Activated T-helper 17 cell treated with anti-CD3 and anti-CD28 coated beads, Interleukin-2, amount 50 U/mL, for 72 hours (primary cell): ENCODE data around the gene FAM3D. TPM values are rescaled to one million over a fixed set of nuclear protein-coding genes. Genes with fewer than 3 reads are reported as not detected.

ENCODE experiments used
- ATAC-seq: fragments of 150-1000 bp; cut with Tn5 transposase; replicated peaks from 2 replicates; pipeline ENCODE4 v1.10.0; 2021; ENCODE audit warnings: mild to moderate bottlenecking, moderate library complexity
- H3K27ac Mint-ChIP-seq: one replicate; pipeline ENCODE4 v1.8.0; 2022; ENCODE audit warnings: mixed read lengths
- H3K27me3 Mint-ChIP-seq: one replicate; pipeline ENCODE4 v1.8.0; 2022; ENCODE audit warnings: mixed read lengths
- H3K36me3 Mint-ChIP-seq: one replicate; pipeline ENCODE4 v1.8.0; 2022; ENCODE audit warnings: low read depth, mild to moderate bottlenecking, mixed read lengths
- H3K4me1 Mint-ChIP-seq: one replicate; pipeline ENCODE4 v1.8.0; 2022; ENCODE audit warnings: mixed read lengths
- H3K4me3 Mint-ChIP-seq: one replicate; pipeline ENCODE4 v1.8.0; 2022; ENCODE audit warnings: mild to moderate bottlenecking, mixed read lengths
- H3K9me3 Mint-ChIP-seq: one replicate; pipeline ENCODE4 v1.8.0; 2022; ENCODE audit warnings: mixed read lengths
- total RNA-seq, 2 donors: library from RNA; stranded (reverse); gene quantifications; one replicate each; pipeline ENCODE4 v1.2.3, GENCODE V29; 2022

FAM3D gene
- total RNA-seq, 2 donors from 2014 or later: not detected

DNA sequence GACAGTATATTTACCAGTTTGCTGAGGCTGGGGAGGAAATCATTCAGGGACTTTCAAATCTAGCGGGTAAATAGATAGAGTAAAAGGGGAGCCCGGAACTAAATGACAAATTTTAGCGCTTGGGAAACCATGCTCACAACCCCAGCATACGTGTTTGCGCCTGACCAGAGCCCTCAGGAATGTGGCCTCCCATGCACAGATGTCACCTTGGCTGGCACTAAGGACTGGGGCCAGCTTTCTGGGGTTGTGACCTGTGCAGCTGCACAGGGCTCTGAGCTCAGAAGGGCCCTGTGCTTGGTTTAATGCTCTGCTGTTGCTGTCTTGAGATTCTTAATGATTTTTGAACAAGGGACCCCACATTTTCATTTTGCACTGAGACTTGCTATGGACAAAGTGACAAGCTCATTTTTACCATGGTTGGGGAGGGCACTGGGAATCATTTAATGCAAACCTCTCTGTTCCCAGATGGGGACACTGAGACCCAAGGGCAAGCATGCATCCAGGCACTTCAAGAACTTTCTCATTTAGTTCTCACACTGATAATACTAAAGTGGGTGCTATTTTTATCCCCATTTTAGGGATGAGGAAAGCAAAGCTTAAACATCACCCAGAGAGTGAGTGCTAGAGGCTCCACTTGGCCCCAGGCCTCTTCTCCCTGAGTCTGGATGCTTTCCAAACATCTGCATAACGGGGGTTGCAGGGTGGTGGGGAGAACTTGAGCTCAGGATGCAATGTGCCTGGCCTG, 45.3 kb downstream of the FAM3D start:
- Mint-ChIP-seq H3K27ac (no peak overlapping the region), H3K27me3 (no peaks in the 10 kb centered on the region), H3K4me1 (peaks cover 5% of the 10 kb centered on the region), H3K36me3 (no peaks in the 10 kb centered on the region), H3K9me3 (no peaks in the 10 kb centered on the region), H3K4me3 (no peak overlapping the region)
- no peak for ATAC-seq

- Mint-ChIP-seq H3K4me3 (no peak overlapping the region), H3K27ac (no peak overlapping the region), H3K36me3 (no peaks in the 10 kb centered on the region), H3K9me3 (no peaks in the 10 kb centered on the region), H3K27me3 (peaks cover under 1% of the 10 kb centered on the region), H3K4me1 (peaks cover 2% of the 10 kb centered on the region)
- no peak for ATAC-seq
These were observed 46.2 kb downstream of the FAM3D start for GRCh38 chr3:58620421-58620820.

DNA sequence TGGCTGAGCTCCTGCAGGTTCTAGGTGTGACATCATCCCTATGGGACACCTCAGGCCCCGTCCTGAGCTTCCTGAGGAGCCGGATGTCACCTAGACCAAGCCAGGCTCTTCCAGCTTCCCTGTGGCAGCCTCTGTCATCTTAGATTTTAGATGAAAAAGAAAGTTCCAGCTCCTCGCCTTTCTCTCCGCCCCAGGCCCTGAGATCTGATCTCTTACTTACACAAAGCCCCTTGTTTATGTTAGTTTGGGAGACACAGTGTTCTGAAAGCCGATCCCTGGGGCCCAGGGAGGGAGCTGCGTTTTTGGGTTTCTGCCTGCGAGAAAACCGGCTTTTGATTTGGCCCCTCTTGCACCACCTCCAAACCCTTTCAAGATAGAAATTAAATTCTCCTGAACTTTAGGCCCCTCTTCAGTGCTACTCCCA, 49.2 kb downstream of the FAM3D start:
- Mint-ChIP-seq H3K9me3 (no peaks in the 10 kb centered on the region), H3K4me3 (no peak overlapping the region), H3K4me1 (no peaks in the 10 kb centered on the region), H3K27ac (no peak overlapping the region), H3K36me3 (no peaks in the 10 kb centered on the region), H3K27me3 (peaks cover 4% of the 10 kb centered on the region)
- no peak for ATAC-seq

DNA sequence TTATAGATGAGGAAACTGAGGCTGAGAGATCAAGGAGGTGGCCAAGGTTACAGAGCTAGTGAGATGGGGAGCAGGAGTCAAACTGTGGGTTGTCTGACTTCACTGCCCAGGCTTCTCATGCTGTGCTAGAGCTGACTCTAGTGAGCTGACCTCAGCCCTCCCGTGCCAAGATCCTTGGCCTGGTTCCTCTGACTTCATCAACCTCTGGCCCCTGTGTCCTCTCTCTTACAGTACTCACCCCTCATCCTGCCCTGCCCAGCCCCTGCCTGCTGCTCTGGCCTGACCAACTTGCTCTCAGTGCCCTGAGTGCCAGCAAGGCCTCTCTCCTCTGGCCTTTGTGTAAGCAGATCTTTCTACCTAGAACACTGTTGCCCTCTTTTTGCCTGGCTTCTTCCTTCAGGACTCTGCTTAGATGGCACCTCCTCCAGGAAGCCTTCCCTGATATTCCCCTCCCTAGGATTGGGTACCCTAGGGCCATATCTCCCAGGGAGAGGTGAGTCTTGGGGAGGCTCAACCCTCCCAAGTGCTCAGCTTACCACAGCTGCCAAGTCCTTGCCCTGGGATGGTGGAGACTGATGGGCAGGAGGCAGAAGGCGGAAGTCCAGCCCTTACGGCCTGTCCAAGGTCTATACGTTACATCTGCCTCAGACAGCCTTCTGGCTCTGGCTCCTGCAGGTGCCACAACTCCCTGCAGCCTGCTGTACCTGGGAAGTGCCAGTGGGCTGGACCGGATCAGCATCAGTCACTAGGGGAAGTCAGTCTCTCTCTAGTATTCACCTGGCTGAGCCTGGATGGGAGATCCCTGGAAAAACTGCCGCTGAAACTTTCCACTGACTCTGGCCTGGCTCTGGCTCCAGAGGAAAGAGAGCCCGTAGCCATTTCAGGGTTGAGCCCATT, 53.1 kb downstream of the FAM3D start:
- no peak for ATAC-seq

GRCh38 chr3:58612830-58613229, 53.7 kb downstream of the FAM3D start:
- Mint-ChIP-seq H3K27me3 (peaks cover 14% of the 10 kb centered on the region), H3K36me3 (no peaks in the 10 kb centered on the region), H3K27ac (no peak overlapping the region), H3K4me1 (no peaks in the 10 kb centered on the region), H3K4me3 (no peak overlapping the region), H3K9me3 (no peaks in the 10 kb centered on the region)
- no peak for ATAC-seq

More for the DNA sequence above, 53.1 kb downstream of the FAM3D start:
- H3K36me3 Mint-ChIP-seq: no peaks in the 10 kb centered on the region
- peaks cover 14% of the 10 kb centered on the region for H3K27me3 Mint-ChIP-seq
- H3K9me3 Mint-ChIP-seq: no peaks in the 10 kb centered on the region
- H3K4me3 Mint-ChIP-seq: no peak overlapping the region
- no peaks in the 10 kb centered on the region for H3K4me1 Mint-ChIP-seq
- H3K27ac Mint-ChIP-seq: no peak overlapping the region

DNA sequence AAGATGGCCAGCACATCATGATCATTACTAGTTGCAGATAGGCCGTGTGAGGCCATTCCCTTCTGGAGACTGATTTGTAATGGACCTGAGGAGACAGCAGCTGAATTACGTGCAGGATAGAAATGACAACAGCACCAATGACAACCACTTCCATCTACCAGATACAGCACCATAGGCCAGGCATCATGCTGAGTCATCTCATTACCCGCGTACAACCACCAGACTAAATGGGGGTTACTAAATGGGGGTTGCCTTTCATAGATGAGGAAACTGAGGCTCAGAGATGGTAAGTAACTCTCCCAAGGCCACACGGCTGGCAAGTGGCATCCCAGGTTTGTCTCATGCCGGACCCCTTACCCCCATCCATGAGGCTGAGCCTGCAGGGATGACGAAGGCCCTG, 56.6 kb downstream of the FAM3D start:
- Mint-ChIP-seq H3K4me1 (no peaks in the 10 kb centered on the region), H3K4me3 (no peak overlapping the region), H3K27ac (no peak overlapping the region), H3K36me3 (no peaks in the 10 kb centered on the region), H3K9me3 (no peaks in the 10 kb centered on the region), H3K27me3 (peaks cover 14% of the 10 kb centered on the region)
- ATAC-seq: peak; percentile 54

DNA sequence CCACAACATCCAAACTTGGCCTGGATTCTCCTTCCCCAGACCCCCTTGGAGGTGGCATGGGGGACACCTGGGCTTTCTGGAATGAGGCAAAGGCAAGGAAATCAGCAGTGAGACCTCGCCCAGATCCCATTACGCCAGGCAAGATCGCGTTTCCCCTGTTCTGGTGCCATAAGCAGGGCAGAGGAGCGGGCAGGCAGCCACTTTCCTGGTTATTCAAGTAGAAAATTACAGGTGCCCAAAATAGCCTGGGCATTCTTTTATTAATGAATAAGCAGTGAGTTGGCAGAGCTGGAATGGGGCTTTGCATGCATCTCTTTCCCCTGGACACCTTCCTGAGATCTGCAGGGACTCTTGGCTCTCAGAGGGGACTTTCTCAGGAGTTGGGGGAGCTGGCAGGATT, 57.9 kb downstream of the FAM3D start:
- H3K4me3 Mint-ChIP-seq: no peak overlapping the region
- no peak for ATAC-seq
- H3K36me3 Mint-ChIP-seq: no peaks in the 10 kb centered on the region
- H3K4me1 Mint-ChIP-seq: no peaks in the 10 kb centered on the region
- H3K27ac Mint-ChIP-seq: no peak overlapping the region
- peaks cover 19% of the 10 kb centered on the region for H3K27me3 Mint-ChIP-seq
- H3K9me3 Mint-ChIP-seq: no peaks in the 10 kb centered on the region

DNA sequence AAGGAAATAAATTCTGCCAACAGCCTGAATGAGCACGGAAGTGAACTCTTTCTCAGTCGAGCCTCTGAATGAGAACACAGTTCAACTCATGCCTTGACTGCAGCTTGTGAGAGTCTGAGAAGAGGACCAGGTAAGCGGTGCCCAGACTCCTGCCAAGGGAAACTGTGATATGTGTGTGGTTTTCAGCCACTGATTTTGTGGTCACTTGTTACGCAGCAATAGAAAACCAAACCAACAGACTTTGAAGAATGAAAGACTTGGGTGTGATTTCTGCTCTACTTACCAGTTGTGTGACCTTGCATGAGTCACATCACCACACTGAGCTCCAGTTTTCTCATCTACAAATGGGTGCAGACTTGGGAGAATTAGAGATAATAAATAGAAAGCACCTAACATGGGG, 58.8 kb downstream of the FAM3D start:
- no peaks in the 10 kb centered on the region for H3K36me3 Mint-ChIP-seq

GRCh38 chr3:58606693-58607092, 59.9 kb downstream of the FAM3D start:
- H3K4me1 Mint-ChIP-seq: no peaks in the 10 kb centered on the region
- no peak for ATAC-seq
- no peak overlapping the region for H3K27ac Mint-ChIP-seq
- H3K4me3 Mint-ChIP-seq: no peak overlapping the region
- H3K36me3 Mint-ChIP-seq: no peaks in the 10 kb centered on the region
- H3K9me3 Mint-ChIP-seq: no peaks in the 10 kb centered on the region
- peaks cover 23% of the 10 kb centered on the region for H3K27me3 Mint-ChIP-seq

More for the DNA sequence above, 58.8 kb downstream of the FAM3D start:
- H3K27ac Mint-ChIP-seq: no peak overlapping the region
- H3K9me3 Mint-ChIP-seq: no peaks in the 10 kb centered on the region
- peak; percentile 79 for ATAC-seq
- H3K4me1 Mint-ChIP-seq: no peaks in the 10 kb centered on the region
- peaks cover 23% of the 10 kb centered on the region for H3K27me3 Mint-ChIP-seq
- no peak overlapping the region for H3K4me3 Mint-ChIP-seq

DNA sequence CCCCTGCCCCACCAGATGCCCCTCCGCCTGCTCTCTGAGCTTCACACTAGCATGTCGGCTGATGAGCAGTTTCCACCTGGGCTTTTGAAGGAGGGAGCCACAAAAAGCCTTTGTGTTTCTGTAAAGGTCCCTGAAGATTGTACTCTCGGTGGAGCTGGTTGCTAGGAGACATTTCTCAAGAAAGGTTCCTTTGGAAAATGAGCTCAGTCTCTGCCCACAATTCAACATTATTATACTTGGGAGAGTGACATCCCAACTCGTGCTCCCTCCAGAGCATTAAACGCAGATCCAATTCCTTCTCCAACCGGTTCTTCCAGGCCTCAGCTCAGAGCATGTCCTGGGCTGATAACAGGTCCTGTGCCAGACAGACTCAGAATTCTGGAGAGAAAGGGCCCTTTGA, 62.5 kb downstream of the FAM3D start:
- Mint-ChIP-seq H3K9me3 (no peaks in the 10 kb centered on the region), H3K27me3 (peaks cover 22% of the 10 kb centered on the region), H3K4me3 (no peak overlapping the region), H3K4me1 (no peaks in the 10 kb centered on the region), H3K27ac (no peak overlapping the region), H3K36me3 (no peaks in the 10 kb centered on the region)
- no peak for ATAC-seq

DNA sequence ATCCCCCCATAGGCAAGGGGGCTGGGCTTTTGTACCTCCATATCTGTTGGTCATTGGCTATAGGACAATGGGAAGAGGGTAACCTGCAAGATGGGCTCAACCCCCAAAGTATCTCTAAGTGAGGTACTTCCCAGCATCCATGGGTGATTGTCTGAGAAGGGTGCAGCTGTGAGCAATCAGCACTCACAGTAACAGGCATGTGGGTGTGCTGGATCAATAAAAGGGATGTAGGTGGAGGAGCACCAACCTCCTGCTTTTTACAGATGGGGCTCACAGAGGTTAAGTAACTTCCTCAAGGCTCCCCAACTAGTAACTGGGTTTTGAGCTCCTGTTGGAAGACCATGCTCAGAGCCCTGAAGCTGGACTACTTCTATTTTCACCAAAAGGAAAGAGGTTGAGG, 63.0 kb downstream of the FAM3D start:
- H3K36me3 Mint-ChIP-seq: no peaks in the 10 kb centered on the region
- no peak overlapping the region for H3K27ac Mint-ChIP-seq
- ATAC-seq: no peak
- H3K4me3 Mint-ChIP-seq: no peak overlapping the region
- H3K27me3 Mint-ChIP-seq: peaks cover 22% of the 10 kb centered on the region
- H3K4me1 Mint-ChIP-seq: no peaks in the 10 kb centered on the region
- no peaks in the 10 kb centered on the region for H3K9me3 Mint-ChIP-seq

DNA sequence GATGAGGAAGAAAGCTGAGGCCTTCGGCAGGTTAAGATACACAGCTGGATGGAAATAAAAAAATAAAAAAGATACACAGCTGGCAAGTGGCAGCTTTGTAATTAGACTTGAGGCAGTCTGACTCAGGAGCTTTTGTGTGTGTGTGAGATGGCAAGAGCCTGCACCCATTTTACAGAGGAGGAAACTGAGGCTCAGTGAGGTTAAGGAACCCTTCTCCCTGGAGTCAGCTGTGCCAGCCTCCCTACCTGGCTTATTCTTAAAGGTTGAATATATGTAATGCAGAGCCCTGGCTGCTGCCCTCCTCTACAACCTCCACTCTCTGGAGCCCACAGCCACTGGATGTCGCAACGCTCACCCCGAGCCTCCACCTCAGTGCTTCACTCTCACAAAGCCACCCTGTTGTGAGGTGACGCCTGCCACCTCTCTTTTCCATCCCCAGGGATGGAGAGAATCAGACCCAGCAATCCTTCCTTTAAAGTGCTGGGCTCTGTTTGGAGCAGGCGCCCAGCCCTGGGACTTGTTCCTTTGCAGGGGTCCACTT, 68.7 kb downstream of the FAM3D start:
- no peak for ATAC-seq
- Mint-ChIP-seq H3K27ac (no peak overlapping the region), H3K4me1 (no peaks in the 10 kb centered on the region), H3K9me3 (no peaks in the 10 kb centered on the region), H3K36me3 (no peaks in the 10 kb centered on the region), H3K27me3 (peaks cover 9% of the 10 kb centered on the region), H3K4me3 (no peak overlapping the region)

DNA sequence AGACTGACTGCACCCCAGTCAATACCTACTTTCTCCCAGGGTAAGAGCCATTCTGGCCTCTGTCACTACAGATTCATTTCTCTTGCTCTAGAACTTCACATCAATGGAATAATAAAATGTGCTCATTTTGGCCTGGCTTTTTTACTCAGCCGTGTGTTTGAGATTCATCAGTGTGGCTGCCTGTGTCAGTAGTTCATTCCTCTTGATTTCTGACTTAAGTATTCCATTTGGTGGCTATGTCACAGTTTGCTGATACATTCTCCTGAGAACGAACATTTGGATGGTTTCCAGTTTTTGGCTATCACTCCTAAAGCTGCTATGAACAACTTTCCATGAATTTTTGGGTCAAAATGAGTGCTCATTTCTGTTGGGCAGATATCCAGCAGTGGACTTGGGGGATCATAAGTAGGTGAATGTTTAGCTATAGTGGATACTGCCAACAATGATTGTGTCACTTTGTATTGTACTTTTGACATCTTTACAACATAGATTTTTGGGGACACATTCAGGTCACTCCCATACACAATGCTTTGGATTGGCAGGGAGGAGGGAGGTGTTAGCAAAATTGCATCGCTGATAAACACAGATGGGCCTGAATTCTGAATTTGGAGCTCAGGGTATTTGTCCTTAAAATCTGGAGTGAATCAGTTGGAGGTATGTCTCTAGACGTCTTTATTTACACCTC, 69.6 kb downstream of the FAM3D start:
- no peak overlapping the region for H3K27ac Mint-ChIP-seq
- no peaks in the 10 kb centered on the region for H3K4me1 Mint-ChIP-seq
- H3K27me3 Mint-ChIP-seq: peaks cover 9% of the 10 kb centered on the region
- H3K4me3 Mint-ChIP-seq: no peak overlapping the region
- no peaks in the 10 kb centered on the region for H3K36me3 Mint-ChIP-seq
- no peak for ATAC-seq
- H3K9me3 Mint-ChIP-seq: no peaks in the 10 kb centered on the region

GRCh38 chr3:58594117-58594516, 72.5 kb downstream of the FAM3D start:
- Mint-ChIP-seq H3K27me3 (peaks cover 3% of the 10 kb centered on the region), H3K36me3 (no peaks in the 10 kb centered on the region), H3K4me1 (no peaks in the 10 kb centered on the region), H3K27ac (no peak overlapping the region), H3K4me3 (no peak overlapping the region), H3K9me3 (no peaks in the 10 kb centered on the region)
- ATAC-seq: no peak
